ENCODE data around the gene NEB.
"Not testable (repeated sequence)": the region's sequence is repeated elsewhere in the genome, so short reads cannot be mapped to it uniquely, and the experiment has no call there.

Gene NEB

GRCh38 chr2:151609705-151610104 is 124.6 kb downstream of the NEB start:
- no peak for DNase-seq (ENCODE audit: low read depth in 2 of 2)

GRCh38 chr2:151607459-151608424 is 126.5 kb downstream of the NEB start:
- DNase-seq (ENCODE audit: low read depth in 2 of 2), result not testable (repeated sequence)

- not testable (repeated sequence) for DNase-seq (ENCODE audit: low read depth in 2 of 2)
These were observed 130.7 kb downstream of the NEB start for GRCh38 chr2:151603530-151603929.

- not testable (repeated sequence) for DNase-seq (ENCODE audit: low read depth in 2 of 2)
These were observed 131.9 kb downstream of the NEB start for GRCh38 chr2:151602402-151602801.

GRCh38 chr2:151601803-151602202 is 132.5 kb downstream of the NEB start:
- not testable (repeated sequence) for DNase-seq (ENCODE audit: low read depth in 2 of 2)

GRCh38 chr2:151596903-151597608 is 137.2 kb downstream of the NEB start:
- DNase-seq (ENCODE audit: low read depth in 2 of 2), result not testable (repeated sequence)

- DNase-seq (ENCODE audit: low read depth in 2 of 2), result not testable (repeated sequence)
These were observed 142.4 kb downstream of the NEB start for GRCh38 chr2:151591908-151592255.

- DNase-seq (ENCODE audit: low read depth in 2 of 2), result not testable (repeated sequence)
These were observed 142.9 kb downstream of the NEB start for GRCh38 chr2:151591250-151591907.

- DNase-seq (ENCODE audit: low read depth in 2 of 2), result not testable (repeated sequence)
These were observed 153.0 kb downstream of the NEB start for GRCh38 chr2:151581300-151581699.

GRCh38 chr2:151580697-151581096 is 153.6 kb downstream of the NEB start:
- DNase-seq (ENCODE audit: low read depth in 2 of 2), result not testable (repeated sequence)

GRCh38 chr2:151577116-151577515 is 157.2 kb downstream of the NEB start:
- DNase-seq (ENCODE audit: low read depth in 2 of 2), result no peak

- DNase-seq (ENCODE audit: low read depth in 2 of 2), result no peak
These were observed 158.2 kb downstream of the NEB start for GRCh38 chr2:151576080-151576479.

GRCh38 chr2:151575338-151575737 is 158.9 kb downstream of the NEB start:
- DNase-seq (ENCODE audit: low read depth in 2 of 2), result no peak

- no peak for DNase-seq (ENCODE audit: low read depth in 2 of 2)
These were observed 164.1 kb downstream of the NEB start for GRCh38 chr2:151570191-151570590.

GRCh38 chr2:151569167-151569566 is 165.1 kb downstream of the NEB start:
- DNase-seq (ENCODE audit: low read depth in 2 of 2), result no peak

- DNase-seq (ENCODE audit: low read depth in 2 of 2), result no peak
These were observed 165.8 kb downstream of the NEB start for GRCh38 chr2:151568501-151568900.

- DNase-seq (ENCODE audit: low read depth in 2 of 2), result no peak
These were observed 167.3 kb downstream of the NEB start for GRCh38 chr2:151567006-151567405.

GRCh38 chr2:151562398-151562797 is 171.9 kb downstream of the NEB start:
- DNase-seq (ENCODE audit: low read depth in 2 of 2), result no peak

- DNase-seq (ENCODE audit: low read depth in 2 of 2), result no peak
These were observed 174.0 kb downstream of the NEB start for GRCh38 chr2:151560289-151560688.

- not testable (repeated sequence) for DNase-seq (ENCODE audit: low read depth in 2 of 2)
These were observed 174.8 kb downstream of the NEB start for GRCh38 chr2:151559431-151559830.

- not testable (repeated sequence) for DNase-seq (ENCODE audit: low read depth in 2 of 2)
These were observed 176.4 kb downstream of the NEB start for GRCh38 chr2:151557883-151558282.

- DNase-seq (ENCODE audit: low read depth in 2 of 2), result no peak
These were observed 178.2 kb downstream of the NEB start for GRCh38 chr2:151556121-151556520.

Data from stimulated activated CD4-positive, alpha-beta T cell treated with anti-CD3 and anti-CD28 coated beads, Interleukin-1b, Interleukin-23, amount 100 ng/mL, for 4 hours (primary cell).